Adrenal gland (tissue), 5 donors: ENCODE measurements around the gene COL25A1.

Experiments used
- CTCF ChIP-seq, 6 experiments: fragments of 450-650 bp in 4 of 6; fragments of 200-600 bp in 2 of 6; sonication (generic) in 1 of 6; IDR thresholded peaks; 1 replicate in 5 of 6; 2 replicates in 1 of 6; pipeline versions ENCODE4 v1.5.1 to v1.8.0; 2016 to 2021; ENCODE audit warnings: antibody characterized with exemption in 6 of 6, mild to moderate bottlenecking in 2 of 6, moderate library complexity in 1 of 6
- POLR2A ChIP-seq, 2 donors: fragments of 450-650 bp; IDR thresholded peaks; one replicate each; pipeline ENCODE4 v1.6.1; 2017; ENCODE audit warnings: antibody characterized with exemption in 2 of 2, mild to moderate bottlenecking in 2 of 2, moderate library complexity in 1 of 2
- donor health status: DM: no; HTN: no; CAD: no.

GRCh38 chr4:108839333-108839732, 463.1 kb downstream of the COL25A1 start:
- TF ChIP-seq CTCF (IDR thresholded peaks at IDR 0.05) (no peak), POLR2A (IDR thresholded peaks at IDR 0.05) (no peak)
